GM21619 (cell line): ENCODE results near the gene ITSN2.

ENCODE experiments used
- ATAC-seq: cut with Tn5 transposase; IDR thresholded peaks from one replicate; pipeline ENCODE4 v1.9.1; 2021; ENCODE audit not compliant: unreplicated experiment

The ITSN2 gene

DNA sequence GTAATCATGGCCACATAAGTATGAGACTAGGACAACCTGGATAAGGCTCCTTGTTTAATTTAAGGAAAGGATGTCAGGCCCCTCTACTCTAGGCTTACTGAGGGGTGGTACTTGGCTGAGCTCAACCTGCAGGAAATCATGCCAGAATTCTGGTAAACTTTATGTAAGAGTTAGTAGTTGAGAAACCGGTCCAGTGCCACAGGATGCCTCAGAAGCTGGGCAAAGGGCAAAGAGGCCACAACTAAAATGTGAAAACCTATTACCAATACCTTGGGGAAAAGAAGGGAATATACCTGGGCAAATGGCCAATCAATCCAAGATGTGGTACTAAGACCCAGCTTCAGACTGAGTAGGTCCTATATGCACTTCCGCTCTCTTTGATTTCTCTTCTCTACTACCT lies 86.7 kb downstream of the ITSN2 start:
- ATAC-seq = no peak

DNA sequence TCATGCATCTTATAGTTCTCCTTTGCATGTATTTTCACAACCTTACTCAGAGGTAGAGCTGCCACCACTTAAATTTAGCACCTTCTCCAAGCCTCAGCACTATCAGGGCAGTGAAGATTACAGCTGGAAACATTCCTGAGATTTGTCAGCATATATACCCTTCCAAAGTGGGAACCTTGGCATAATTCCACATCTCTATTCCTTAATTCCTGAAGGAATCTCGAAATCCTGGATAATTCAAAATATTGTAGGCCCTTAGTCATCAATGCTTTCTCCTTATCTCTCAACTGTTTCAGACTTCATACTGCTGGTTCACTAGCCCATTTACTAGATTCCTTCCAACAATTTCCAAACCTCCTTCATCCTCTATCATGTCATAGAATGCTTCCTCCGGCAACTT lies 87.4 kb downstream of the ITSN2 start:
- ATAC-seq = no peak

DNA sequence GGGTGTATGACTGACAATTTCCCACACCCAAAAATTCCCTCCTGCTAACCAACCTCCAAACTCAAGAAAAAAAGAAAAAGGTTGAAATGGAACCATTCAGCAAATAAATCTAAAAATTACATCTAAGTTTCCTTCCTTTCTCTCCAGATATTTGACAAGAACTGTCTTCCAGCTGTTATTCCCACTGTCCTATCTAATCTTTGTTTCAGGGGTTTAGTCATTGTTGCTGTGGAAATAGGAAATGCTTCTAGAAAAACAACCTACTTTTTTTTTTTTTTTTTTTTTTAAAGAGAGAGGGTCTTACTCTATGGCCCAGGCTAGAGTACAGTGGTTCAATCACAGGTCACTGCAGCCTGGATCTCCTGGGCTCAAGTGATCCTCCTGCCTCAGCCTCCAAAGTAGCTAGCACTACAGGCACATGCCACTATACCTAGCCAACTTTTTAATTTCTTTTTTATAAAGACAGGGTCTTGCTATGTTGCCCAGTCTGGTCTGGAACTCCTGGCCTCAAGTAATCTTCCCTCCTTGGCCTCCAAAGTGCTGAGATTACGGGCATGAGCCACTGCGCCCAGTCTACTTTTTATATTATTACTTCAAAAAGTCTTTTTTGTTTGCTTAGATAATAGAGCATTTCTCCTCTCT lies 88.1 kb downstream of the ITSN2 start:
- ATAC-seq = no peak

DNA sequence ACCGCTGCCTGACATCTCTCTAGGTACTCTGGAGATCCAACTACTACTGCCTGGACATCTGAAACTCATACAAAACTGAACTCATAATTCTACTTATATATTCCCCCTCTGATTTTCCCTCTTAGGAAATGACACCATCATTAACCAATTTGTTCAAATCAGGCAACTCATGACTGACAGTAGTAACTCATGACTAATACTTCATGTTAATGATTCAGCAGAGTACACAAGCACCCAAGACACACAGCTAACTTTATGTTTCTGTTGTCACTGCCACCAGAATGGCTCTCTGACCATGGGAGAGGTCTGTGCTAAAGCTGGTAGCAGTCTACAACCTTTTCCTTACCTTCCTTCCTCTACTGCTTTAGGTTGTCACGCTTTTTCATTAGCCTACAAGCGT lies 91.1 kb downstream of the ITSN2 start:
- no peak for ATAC-seq

DNA sequence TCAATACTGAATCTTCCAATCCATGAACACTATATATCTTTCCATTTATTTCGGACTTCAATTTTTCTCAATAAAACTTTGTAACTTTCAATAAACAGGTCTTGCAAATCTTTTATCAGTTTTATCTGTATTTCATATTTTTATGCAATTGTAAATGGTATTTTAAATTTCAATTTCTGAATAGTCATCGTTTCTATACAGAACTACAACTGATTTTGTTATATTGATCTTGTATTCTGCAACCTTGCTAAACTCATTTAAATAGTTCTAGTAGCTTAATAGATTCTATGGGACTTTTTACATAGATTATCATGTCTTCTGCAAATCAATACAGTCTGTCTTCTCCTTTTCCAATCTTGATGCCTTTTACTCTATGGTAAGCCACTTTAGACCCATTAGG lies 95.1 kb downstream of the ITSN2 start:
- no peak for ATAC-seq

DNA sequence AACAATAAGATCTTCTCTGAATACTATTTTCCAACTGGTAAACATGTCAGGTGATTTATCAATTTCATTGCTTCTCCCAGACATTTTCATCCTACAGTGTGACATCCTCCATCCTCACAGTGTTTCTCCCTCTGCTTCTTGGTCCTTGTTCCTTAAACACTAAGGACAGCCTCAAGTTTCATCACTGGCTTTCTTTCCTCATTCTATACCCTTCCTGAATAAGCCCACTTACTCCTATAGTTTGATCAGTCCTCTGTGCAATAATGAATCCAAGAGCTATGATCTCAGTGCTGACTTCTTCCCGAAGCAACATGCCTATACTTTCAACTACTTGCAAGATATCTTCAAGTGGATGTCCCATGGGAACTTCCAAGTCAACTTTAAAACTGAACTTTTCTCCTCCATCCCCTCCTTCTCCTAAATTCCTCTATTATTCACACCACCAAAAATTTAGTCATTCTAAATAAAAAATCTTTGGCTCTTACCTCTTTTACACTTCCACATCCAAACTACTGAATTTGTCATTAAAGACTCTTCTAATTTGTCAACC lies 97.8 kb downstream of the ITSN2 start:
- ATAC-seq = no peak

DNA sequence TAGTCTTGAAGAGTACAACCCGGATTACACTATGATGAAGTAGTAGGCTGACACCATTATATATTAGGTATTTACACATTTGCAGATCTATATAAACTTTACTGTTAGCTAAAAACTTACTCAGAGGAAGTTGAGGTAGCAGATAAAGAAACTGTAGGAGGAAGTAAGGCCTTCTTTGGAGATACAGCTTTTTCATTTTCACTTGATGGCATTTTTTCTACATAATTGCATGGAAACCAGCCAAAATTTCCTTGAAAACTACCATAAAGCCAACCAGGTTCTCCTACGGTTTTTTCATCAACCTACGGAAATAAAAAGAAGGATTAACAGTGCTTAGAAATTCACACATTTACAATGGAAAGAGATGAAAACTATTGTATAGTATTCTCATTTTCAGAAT lies 98.9 kb downstream of the ITSN2 start:
- ATAC-seq = no peak

DNA sequence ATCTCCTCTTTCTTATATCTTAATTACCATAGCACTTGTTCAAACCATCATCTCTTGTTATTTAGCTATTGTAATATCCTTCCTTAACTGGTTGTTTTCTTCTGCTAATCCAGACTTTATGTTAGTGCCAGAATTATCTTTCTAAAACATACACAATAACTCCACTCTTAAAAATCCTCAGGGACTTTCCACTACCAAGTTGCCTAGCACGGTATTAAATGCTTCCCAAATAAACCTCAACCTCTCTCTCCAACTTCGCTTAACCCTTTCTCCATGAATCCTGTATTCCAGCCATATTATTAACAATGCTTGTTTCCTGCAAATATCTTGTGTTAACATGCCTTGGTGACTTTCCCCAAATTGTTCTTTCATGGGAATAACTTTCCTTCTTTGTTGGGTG lies 101.0 kb downstream of the ITSN2 start:
- ATAC-seq = no peak

DNA sequence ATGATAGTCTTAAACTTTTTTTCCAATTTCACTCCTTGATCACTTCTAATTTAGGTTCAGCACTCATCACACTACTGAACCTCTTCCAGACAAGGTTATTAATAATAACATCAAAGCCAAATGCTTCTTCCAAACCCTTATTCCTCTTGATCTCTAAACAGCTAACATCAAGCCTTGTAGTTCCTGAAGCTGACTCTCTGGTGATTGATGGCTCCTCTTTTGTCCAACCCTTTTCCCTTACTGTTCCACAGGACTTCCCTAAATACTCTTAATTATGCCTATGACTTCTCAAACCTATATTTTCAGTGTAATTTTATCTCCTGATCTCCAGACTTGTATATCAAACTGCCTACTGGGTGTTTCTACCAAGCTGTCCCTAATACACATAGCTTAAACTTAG lies 101.6 kb downstream of the ITSN2 start:
- ATAC-seq = no peak

DNA sequence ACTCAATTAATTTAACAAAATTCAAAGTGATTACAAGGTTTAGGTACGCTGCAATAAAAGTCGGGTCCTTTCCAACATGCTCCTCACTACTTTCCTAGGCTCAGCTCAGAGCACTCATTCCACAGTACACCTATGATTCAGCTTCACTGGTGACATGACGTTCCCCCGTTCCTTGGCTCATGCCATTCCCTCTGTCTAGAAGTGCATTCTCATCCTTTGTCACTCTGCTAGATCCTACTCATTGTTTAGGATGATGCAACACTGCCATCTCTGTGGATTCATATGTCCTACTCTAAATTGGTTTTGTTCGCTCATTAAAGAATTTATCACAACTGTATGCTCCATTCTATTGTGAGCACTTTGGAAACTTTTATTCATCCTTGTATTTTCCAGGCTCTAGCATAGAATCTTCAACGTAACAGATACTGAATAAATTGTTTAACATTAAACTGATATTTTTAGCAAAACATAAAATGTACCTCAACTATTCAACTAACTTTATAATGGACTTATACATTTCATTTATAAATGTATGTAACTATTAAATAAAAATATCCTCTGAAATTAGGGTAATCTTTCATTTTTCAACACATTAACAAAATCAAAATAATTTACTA lies 106.9 kb downstream of the ITSN2 start:
- ATAC-seq = no peak

DNA sequence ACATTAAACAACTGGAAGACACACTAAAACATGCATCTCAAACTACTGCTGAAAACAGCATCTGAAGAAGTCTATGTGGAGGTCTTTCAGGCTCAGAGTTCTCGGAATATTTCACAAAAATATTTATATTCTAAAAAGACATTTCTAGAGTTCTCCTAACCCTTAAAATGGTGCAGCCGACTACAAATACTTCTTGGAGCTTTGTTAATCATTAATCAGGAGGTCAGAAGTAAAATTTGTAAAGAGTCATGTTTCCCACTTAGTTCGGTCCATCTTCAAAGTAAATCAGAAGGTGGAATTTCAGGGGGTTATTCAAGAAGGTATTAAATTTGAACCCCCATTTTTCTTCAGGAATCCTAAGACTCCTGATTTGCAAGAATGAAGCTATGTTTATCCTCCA lies 112.7 kb downstream of the ITSN2 start:
- no peak for ATAC-seq

DNA sequence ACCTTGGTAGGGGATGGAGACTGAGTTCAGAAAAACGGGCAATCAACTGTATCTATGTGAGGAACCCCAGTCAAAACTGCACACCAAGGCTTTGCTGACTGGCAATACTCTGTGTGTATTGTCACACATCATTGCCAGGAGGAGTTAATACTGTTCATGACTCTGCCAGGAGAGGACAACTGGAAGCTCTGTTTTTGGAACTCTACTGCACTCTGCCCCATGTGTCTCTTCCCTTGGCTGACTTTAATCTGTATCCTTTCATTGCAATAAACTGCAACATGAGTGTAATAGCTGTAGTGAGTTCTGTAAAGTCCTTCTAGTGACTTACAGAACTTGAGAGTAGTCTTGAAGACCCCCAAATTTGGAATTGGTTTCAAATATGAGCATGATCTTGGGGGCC lies 113.2 kb downstream of the ITSN2 start:
- ATAC-seq = no peak

DNA sequence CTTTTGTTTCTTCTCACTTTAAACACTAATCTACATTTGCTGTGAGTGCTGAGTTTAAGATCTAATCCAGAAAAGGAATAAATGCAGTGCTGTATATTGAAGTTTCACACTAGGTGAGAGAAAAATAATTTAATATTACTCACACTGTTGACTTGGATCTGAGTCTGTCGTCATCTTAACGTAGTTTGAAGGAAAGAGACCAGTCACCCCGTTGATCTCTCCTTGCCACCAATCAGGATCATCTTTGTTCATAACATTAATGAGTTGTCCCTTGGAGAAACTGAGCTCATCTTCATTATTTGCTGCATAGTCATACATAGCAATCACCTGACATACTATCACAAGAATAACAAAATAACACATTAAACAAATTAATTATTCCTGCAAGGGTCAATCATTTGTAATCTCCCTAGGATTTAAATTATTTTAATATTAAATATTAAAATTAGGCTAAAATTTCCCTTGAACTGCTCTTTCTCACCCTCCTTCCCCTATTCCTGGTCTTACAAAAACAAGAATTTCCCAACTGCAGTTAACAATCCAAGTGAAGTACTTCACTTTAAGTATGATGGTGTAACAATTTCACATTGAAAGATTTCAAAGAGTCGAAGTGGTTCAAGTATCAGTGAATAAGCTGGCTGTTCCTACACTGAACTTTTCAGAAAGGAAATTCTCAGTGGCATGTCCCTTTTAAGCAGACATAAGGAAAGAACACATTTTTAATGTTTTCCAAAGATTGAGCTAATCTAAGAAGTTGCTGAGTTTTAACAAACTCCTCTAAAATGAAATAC lies 114.2 kb downstream of the ITSN2 start:
- no peak for ATAC-seq

DNA sequence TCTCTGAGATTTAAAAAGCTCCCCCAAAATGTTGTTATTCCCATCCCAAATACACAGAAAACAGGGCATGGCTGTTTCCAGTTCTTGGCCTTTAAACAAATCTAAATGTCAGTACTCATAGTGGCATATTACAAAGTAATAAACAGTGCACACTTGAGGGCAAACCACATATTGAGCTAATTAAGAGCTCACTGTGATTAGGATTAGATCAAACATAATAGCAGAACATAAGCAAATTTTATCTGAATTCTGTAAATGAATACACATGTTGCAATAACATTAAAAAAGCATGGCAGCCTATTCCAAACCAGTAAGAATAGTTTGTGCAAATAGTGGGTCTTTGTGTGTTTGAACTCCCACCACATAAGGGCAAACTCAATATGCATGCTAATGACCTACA lies 118.8 kb downstream of the ITSN2 start:
- ATAC-seq = no peak

DNA sequence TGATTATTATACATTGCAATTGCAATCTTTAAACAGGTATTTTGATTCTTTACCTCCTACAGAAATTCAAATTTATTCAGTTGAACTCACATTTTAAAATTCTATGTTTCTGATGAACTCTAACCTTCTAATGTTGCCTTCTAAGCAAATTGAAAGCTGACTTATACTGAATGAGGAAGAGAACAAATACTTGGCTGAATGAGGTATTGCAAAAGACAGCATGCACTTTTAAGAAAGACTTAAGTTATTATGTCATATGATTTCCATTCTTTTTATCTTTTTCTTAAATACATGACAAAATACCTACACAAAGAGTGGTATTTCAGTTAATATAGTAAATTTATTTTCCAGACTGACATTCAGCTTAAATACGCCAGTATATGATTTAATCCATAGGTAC lies 120.8 kb downstream of the ITSN2 start:
- ATAC-seq = no peak

DNA sequence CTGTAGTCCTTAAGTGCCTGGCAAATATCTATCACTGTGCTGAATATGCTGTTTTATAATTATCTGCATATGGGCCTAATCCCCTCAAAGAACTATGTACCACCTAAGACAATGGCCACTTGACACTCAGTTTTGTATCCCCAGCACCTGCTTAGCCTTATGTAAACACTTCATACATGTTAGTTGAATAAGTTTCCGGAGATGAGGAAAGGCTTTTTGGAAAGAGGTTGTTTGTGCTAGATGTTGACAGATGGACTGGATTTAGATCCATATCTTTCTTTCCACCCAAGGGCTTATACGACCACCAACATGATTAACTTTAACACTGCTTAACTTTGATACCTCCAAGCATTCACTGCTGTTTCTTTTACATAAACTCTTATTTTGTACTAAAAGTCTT lies 122.2 kb downstream of the ITSN2 start:
- ATAC-seq = no peak

DNA sequence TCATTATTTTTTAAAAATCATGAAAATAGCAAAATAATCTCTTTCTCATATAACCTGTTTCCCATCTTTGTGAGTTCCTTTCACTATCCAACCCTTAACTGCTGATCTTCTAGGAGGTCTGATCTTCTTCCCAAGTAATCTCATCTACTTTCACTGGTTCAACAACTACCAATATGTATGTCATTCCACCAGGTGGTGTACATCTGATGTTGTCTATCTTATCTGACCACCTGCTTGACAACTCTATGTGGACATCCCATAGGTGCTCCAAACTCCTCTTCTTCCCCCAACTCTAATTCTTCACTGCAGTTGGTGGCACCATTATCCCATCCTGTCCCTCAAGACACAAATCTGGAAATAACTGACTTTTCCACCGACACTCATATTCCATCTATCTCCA lies 123.0 kb downstream of the ITSN2 start:
- ATAC-seq = no peak

DNA sequence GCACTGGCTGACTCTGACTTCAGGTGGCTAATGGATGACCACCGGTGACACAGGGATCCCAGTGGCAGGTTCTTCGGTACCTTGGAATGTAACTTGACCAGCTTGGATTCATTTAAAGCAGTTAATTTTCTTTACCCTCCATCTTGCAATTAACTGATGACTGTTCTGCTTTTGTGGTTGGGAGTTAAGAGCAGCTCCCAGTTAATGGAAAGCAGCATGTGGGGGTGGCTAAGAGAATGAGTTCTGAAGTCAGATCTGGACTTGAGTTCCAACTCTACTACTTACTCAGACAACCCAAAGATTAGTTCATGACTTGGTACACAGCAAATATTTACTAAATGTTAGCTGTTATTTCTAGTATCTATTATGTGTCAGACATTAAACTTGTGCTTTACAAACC lies 127.0 kb downstream of the ITSN2 start:
- no peak for ATAC-seq

DNA sequence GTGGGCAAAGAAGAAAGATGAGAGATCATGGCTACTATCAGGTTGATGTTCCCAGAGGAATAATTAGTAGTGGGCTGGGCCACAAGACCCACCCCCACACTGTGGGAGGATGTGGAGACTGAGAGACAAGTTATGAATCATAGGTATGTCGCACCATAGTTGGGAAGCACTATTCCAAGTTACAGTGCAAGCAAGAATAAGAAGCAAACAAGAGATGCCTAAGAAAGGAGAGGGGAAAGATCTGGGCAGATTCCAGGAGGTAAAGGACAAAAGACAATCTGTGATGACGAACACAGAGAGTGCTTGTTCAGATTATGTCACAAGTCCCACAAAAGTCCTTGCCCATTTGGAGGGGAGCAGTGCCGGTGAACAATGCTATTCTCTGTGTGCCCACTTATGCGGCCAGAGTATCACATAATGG lies 128.9 kb downstream of the ITSN2 start:
- no peak for ATAC-seq

DNA sequence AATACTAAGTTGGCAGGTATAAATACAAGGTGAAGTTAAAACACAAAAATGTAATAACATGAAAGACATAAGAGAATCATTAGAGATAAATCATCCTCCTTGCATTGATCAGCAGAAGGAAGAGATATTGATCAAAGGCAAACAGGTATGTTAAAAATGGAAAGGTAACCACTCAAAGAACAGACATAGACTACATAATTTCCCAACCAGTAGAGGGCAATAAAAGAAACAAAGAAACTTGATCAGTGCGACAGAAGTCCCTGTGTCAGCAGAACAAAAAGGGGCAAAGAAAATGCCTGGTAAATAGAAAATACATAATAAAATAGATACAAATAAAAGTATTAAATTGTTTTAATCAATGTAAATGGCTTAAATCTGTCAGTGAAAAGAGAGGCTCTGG lies 131.9 kb downstream of the ITSN2 start:
- no peak for ATAC-seq

DNA sequence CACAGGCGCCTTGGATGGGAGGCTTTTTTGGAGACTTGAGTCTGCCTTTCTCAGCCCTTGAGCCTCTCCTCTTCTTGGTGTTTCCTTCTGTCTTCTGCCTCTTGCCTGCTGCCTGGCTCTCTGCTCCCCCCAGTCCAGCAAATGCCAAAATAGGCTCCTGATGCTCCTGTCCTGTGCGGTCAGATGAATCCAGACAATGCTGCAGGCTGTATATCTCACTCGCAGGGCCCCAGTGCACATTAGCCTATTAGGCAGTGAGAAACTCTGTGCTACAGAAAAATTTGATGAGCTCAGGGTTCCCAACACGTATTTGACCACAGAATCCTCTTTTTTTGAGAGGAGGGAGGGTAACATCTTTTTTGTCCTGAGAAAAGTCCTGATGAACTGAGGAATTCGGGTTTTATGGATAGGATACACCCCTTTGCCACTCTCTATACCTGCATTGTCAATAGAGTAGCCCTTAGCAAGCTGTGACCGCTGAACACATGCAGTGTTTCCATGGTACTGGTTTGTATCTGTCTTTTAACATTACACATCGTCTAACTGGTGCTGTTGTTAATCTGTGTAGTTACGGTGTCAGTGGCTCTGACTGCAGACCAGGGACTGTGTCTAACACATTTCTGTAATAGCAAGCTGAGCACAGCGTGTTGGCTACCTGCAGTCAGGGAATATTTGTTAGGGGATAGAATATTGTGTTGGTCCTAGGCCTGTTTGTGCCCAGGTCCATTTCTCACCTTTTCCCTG lies 134.7 kb downstream of the ITSN2 start:
- ATAC-seq = no peak
